Stomach (tissue), 4 donors: Measurements from ENCODE around the gene TMEM219.

Experiments
- CTCF ChIP-seq, 7 experiments: fragments of 450-650 bp in 4 of 7; fragments of 200-600 bp in 3 of 7; sonication (generic) in 3 of 7; IDR thresholded peaks; one replicate each; pipeline ENCODE4 v1.5.1; 2016 to 2019; ENCODE audit warnings: antibody characterized with exemption in 7 of 7, control low read depth in 2 of 7, mild to moderate bottlenecking in 1 of 7
- EP300 ChIP-seq: sonication (generic); formaldehyde crosslinking; IDR thresholded peaks from one replicate; pipeline ENCODE4 v1.6.1; 2017; ENCODE audit warnings: antibody characterized with exemption
- POLR2A ChIP-seq, 4 donors: fragments of 450-650 bp; IDR thresholded peaks; one replicate each; pipeline ENCODE4 v1.6.1; 2016; ENCODE audit warnings: antibody characterized with exemption in 4 of 4, control low read depth in 2 of 4, mild to moderate bottlenecking in 1 of 4, moderate library complexity in 1 of 4
- POLR2AphosphoS5 ChIP-seq, 3 donors: sonication (generic); formaldehyde crosslinking; IDR thresholded peaks; one replicate each; pipeline ENCODE4 v1.6.1; 2016; ENCODE audit warnings: antibody characterized with exemption in 3 of 3

- TF ChIP-seq POLR2AphosphoS5 (IDR thresholded peaks at IDR 0.05) (no peak), CTCF (IDR thresholded peaks at IDR 0.05) (no peak), POLR2A (IDR thresholded peaks at IDR 0.05) (no peak), EP300 (no peak)
Observed at GRCh38 chr16:29991571-29991904, 29.7 kb downstream of the TMEM219 start.
